HG03469 (cell line): ENCODE results near the gene USP50.
"Not testable (repeated sequence)": the region's sequence is repeated elsewhere in the genome, so short reads cannot be mapped to it uniquely, and the experiment has no call there.

ENCODE experiments used
- ATAC-seq: cut with Tn5 transposase; IDR thresholded peaks from one replicate; pipeline ENCODE4 v1.9.1; 2021; ENCODE audit warnings: mild to moderate bottlenecking, moderate library complexity, moderate number of reproducible peaks; ENCODE audit not compliant: unreplicated experiment

USP50 gene

DNA sequence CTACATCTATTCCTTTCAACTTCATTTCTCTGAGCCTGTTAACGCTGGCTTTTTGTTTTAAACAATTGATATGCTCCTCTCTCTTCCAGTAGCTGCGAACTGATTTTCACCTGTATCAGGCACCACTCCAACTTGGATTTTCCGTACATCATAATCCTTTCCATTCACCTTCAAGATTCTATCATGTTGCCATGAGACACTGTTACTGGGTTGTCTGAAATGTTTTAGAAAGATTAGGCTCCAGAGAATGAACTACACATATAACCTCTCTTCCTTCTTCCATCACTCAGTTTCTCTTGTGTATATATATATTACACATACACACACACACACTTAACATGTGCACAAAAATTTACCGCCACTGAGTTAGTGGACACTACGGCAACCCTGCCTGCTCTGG lies at the start of gene USP50:
TSS of gene USP50 (minus strand) at position 101 of the 400 bp plus-strand sequence. CDS start 141 bp downstream, outside the sequence.
- ATAC-seq, result no peak

- ATAC-seq, result no peak
These were observed 47.8 kb upstream of the USP50 start for GRCh38 chr15:50594311-50594710.

GRCh38 chr15:50593761-50594160 lies 47.3 kb upstream of the USP50 start:
- no peak for ATAC-seq

DNA sequence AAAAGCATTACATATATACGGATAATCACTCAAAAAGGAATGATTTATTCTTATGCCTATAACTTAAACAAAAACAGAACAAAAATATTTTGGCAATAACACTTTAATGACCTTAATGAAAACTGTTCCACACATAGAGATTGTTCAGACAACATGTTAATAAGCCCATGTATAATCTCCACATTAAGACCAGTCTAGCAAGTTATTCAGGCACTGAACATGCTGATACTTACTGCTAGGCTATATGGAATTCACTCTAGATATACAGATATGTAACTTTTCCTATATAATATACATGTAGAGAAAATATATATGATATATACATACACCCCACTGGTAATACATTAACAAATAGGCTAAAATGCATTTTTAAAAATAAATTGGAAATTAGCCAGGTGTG lies 43.8 kb upstream of the USP50 start:
- ATAC-seq, result no peak

DNA sequence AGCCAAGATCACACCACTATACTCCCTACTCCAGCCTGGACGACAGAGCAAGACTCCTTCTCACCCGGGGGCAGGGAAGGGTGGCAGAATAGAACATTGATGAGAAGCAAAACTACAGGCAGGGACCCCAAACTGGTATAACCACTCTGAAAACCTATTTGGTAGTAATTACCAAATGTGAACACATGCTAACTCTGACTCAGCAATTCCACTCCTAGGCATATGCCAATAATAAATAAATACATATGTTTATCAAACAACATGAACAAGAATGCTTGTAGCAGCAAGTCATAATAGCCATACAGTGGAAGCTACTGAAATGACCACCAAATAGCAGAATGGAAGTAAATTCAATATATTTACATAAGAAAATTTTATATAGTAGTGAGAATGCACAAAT lies 31.0 kb upstream of the USP50 start:
- ATAC-seq, result no peak

- no peak for ATAC-seq
These were observed 29.7 kb upstream of the USP50 start for GRCh38 chr15:50576166-50576565.

- not testable (repeated sequence) for ATAC-seq
These were observed 27.4 kb upstream of the USP50 start for GRCh38 chr15:50573842-50574241.

GRCh38 chr15:50563756-50564155 lies 17.3 kb upstream of the USP50 start:
- ATAC-seq, result no peak

- no peak for ATAC-seq
These were observed 16.5 kb upstream of the USP50 start for GRCh38 chr15:50562735-50563640.

- ATAC-seq, result no peak
These were observed 11.5 kb upstream of the USP50 start for GRCh38 chr15:50558012-50558411.

- no peak for ATAC-seq
These were observed 10.3 kb upstream of the USP50 start for GRCh38 chr15:50556642-50557371.

DNA sequence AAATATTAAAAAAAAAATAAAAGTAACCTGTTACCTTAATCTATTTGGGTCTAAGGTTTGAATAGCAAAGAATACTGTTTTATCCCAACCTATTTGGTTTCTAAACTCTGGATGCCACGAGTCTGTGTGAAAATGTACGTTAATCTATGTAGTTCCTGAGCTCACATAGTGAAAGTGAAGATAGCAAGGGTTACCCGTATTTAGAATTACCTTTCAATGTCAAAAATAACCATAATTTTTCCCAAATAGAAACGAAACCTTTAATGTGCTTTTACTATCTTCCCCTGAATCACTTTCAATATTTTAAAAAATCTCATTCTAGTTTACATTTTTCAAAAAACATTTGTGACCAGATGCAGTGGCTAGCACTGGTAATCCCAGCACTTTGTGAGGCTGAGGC lies 5.8 kb upstream of the USP50 start:
- ATAC-seq, result no peak

DNA sequence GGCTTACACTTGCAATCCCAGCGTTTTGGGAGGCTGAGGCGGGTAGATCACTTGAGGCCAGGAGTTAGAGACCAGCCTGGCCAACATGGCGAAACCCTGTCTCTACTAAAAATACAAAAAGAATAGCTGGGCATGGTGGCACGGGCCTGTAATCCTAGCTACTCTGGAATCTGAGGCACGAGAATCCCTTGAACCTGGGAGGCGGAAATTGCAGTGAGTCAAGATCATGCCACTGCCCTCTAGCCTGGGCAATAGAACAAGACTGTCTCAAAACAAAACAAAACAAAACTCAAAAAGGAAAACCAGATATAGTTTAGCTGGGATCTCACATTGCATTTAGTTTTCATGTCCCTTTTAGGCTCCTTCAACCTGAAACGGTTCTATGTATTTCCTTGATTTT lies 2.9 kb upstream of the USP50 start:
- no peak for ATAC-seq

DNA sequence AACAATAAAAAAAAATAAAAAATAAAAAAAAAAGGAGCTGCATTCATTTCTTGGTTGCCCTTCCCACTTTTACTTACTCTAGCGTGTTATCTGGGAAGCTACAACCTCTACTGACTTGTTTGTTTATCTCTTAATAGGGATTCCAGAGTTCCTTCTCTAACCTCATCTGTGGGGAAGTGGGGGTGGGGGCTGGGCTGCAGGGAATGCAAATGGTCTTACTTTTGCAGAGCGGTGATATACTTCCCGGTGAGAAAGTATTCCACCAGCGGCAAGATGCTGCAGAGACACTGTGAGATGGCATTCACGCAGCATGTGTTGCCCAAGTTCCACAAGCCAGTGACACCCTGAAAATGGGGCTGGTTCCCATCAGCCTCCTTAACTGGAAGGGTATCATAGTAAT lies 2.1 kb downstream of the USP50 start:
- no peak for ATAC-seq

GRCh38 chr15:50543556-50543955 lies 2.9 kb downstream of the USP50 start:
- ATAC-seq, result no peak

DNA sequence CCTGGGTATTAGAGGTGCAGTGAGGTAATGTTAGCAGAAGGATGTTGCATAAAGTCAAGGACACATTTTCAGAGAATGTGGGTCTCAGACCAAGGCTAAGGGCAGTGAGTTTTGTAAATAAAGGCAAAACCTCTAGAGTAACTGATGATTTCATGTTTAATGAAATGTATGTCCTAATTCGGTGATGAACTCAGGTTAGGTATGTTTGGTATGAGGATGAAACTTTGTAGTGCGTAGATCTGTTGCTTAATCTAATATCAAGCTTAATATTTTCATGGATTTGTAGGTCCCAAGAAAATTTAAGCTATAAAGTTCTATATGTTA lies 3.6 kb downstream of the USP50 start:
- no peak for ATAC-seq

DNA sequence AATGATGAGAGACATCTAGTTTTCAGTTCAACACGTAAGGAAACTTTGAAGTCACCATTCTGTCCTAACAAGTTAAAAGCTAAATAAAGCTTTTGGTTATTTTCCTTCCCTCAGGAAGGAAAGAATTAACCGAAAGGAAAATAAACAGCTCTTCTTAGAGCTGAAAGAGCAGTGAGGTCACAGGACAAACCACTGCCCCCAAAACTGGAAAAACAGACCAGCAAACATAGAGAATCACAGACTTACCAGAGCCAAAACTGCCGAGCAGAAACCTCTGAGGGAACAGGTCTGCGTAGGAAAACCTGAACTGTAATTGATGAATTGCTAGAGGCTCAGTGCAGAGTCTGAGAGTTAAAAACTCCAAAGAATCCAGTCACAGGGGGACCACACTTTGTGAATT lies 14.7 kb downstream of the USP50 start:
- ATAC-seq, result no peak

DNA sequence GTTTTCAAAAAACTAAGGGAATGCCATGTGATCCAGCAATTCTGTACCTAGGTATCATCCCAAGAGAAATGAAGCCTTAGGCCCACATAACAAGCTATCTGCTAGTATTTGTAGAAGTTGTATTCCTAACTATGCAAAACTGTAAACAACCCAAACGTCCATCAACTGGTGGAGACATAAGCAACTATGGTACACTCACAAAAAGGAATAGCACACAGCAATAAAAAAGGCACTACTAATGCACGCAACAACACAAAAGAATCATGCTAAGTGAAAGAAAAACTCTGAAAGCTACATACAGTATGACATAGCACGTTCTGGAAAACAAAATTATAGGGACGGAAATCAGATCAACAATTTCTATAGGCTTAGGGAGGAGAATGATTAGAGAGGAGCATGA lies 15.3 kb downstream of the USP50 start:
- no peak for ATAC-seq

- no peak for ATAC-seq
These were observed 22.6 kb downstream of the USP50 start for GRCh38 chr15:50523851-50524251.

DNA sequence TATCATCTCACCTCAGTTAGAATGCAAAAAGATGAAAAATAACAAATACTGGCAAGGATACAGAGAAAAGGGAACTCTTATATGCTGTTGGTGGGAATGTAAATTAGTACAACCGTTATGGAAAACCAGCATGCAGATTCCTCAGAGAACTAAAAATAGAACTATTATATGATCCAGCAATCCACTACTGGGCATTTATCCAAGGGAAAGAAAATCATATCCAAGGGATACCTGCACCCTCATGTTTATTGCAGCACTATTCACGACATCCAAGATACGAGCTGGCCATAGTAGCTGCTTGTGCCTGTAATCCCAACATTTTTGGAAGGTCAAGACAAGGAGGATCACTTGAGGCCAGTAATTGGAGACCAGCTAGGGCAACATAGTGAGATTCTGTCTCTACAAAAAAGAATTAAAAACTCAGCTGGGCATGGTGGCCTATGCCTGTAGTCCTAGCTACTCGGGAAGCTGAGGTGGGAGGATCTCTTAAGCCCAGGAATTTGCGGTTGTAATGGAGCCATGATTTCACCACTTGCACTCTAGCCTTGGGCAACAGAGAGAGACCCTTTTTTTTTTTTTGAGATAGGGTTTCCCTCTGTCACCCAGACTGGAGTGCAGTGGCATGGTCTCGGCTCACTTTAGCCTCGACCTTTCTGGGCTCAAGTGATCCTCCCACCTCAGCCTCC lies 26.6 kb downstream of the USP50 start:
- ATAC-seq, result no peak

DNA sequence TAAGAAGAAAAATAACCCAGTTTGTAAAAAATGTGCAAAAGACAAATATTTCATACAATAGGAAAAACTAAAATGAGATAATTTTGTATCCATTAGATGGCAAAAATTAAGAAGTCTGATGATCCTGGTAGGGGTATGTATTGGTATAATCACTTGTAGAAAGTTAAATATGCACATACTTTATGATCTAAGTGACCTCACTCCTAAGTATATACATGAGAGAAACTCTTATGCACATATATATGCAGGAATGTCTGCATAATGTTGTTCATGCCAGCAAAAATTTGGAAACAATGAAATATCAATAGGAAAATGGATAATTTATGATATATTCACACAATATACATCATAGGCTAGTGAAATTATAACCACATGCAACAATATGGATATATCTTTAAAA lies 33.5 kb downstream of the USP50 start:
- ATAC-seq, result no peak

GRCh38 chr15:50506121-50506520 lies 40.3 kb downstream of the USP50 start:
- ATAC-seq, result no peak
